A549 (cell line): ENCODE measurements around the gene TPO. TPM values are rescaled to one million over a fixed set of nuclear protein-coding genes. Genes with fewer than 3 reads are reported as not detected.

ENCODE experiments used
- ATAC-seq, 2 experiments: fragments of 200-7000 bp in 1 of 2; fragments of >200 bp in 1 of 2; cut with Nextera tagmentation in 1 of 2; cut with Tn5 transposase in 1 of 2; 3 replicates each; pipeline versions ENCODE4 v1.8.0 to v1.9.1; 2018 to 2020; ENCODE audit warnings: mild to moderate bottlenecking in 1 of 2, moderate library complexity in 1 of 2
- CTCF ChIA-PET: fragments of 300-600 bp; sonication (Branson Sonifier 250); formaldehyde crosslinking; extraction: SDS; loops from one replicate; lab custom pipeline; 2021; ENCODE audit warnings: antibody characterized with exemption, inconsistent platforms; lab: Yijun Ruan, JAX
- POLR2A ChIA-PET: fragments of 350-600 bp; formaldehyde crosslinking; extraction: SDS; loops from one replicate; lab custom pipeline; 2021; ENCODE audit warnings: antibody characterized with exemption, inconsistent platforms; lab: Yijun Ruan, JAX
- DNase-seq, 2 experiments: peaks; one replicate each; pipeline versions ENCODE4 v3.0.0 to v3.0.0-alpha.2; 2011 to 2016; ENCODE audit warnings: low read depth in 1 of 2, low spot score in 1 of 2
- FAIRE-seq: peaks from 2 replicates; lab custom pipeline; 2011; peaks lifted over from hg19 to GRCh38; lab: Jason Lieb, UNC
- H3K27ac ChIP-seq, 2 experiments: fragments of >200 bp; sonication (Bioruptor Twin); formaldehyde crosslinking; 3 replicates each; pipeline ENCODE4 v1.5.1; 2016 to 2017
- H3K4me1 ChIP-seq: fragments of >200 bp; sonication (Bioruptor Twin); formaldehyde crosslinking; 3 replicates; pipeline ENCODE4 v1.6.1; 2016
- H3K4me2 ChIP-seq: fragments of >200 bp; sonication (Bioruptor Twin); formaldehyde crosslinking; 3 replicates; pipeline ENCODE4 v1.6.1; 2016
- H3K4me3 ChIP-seq: fragments of >200 bp; sonication (Bioruptor Twin); formaldehyde crosslinking; 3 replicates; pipeline ENCODE4 v1.5.1; 2016
- H3K9me3 ChIP-seq: fragments of >200 bp; sonication (Bioruptor Twin); formaldehyde crosslinking; 3 replicates; pipeline ENCODE4 v1.6.1; 2016
- CHD2 ChIP-seq: fragments of 150-350 bp; IDR thresholded peaks from 2 replicates; pipeline ENCODE4 v1.6.1; 2014; ENCODE audit warnings: low read length; ENCODE audit not compliant: partially characterized antibody
- EP300 ChIP-seq, 2 experiments: fragments of >200 bp; sonication (Bioruptor Twin); formaldehyde crosslinking; IDR thresholded peaks; 2 replicates in 1 of 2; 3 replicates in 1 of 2; pipeline ENCODE4 v1.6.1; 2016 to 2017
- FOXS1 ChIP-seq: fragments of 250-450 bp; sonication (Bioruptor Pico); IDR thresholded peaks from 2 replicates; pipeline ENCODE4 v1.5.0; 2020; ENCODE audit warnings: mild to moderate bottlenecking, moderate library complexity
- GATA3 ChIP-seq: IDR thresholded peaks from 2 replicates; pipeline ENCODE4 v1.6.1; 2012; ENCODE audit warnings: borderline replicate concordance
- HDAC2 ChIP-seq: fragments of 200-600 bp; sonication (generic); IDR thresholded peaks from 2 replicates; pipeline ENCODE4 v1.6.1; 2016
- HEYL ChIP-seq: fragments of 250-450 bp; sonication (Bioruptor Pico); IDR thresholded peaks from 2 replicates; pipeline ENCODE4 v1.8.0; 2021; ENCODE audit warnings: mild to moderate bottlenecking, moderate library complexity
- KDM5A ChIP-seq: fragments of 200-600 bp; sonication (generic); IDR thresholded peaks from 2 replicates; pipeline ENCODE4 v1.6.1; 2016; ENCODE audit warnings: antibody characterized with exemption, mild to moderate bottlenecking
- MYC ChIP-seq: IDR thresholded peaks from 2 replicates; pipeline ENCODE4 v1.6.1; 2012; ENCODE audit warnings: mild to moderate bottlenecking, inconsistent platforms, low read length, improper control_type of control experiment, borderline replicate concordance
- NR3C1 ChIP-seq: fragments of >200 bp; sonication (Bioruptor Twin); formaldehyde crosslinking; IDR thresholded peaks from 3 replicates; pipeline ENCODE4 v1.6.1; 2017
- POLR2A ChIP-seq: IDR thresholded peaks from 2 replicates; pipeline ENCODE4 v1.6.1; 2012; ENCODE audit warnings: mild to moderate bottlenecking, low read length
- RAD21 ChIP-seq, 2 experiments: fragments of >200 bp in 1 of 2; sonication (Bioruptor Twin) in 1 of 2; formaldehyde crosslinking in 1 of 2; IDR thresholded peaks in 1 of 2; conservative IDR thresholded peaks in 1 of 2; 2 replicates in 1 of 2; 3 replicates in 1 of 2; pipeline ENCODE4 v1.6.1; 2012 to 2018; ENCODE audit warnings: inconsistent platforms in 1 of 2
- RFX5 ChIP-seq: fragments of 450-650 bp; IDR thresholded peaks from 2 replicates; pipeline ENCODE4 v1.7.1; 2014; ENCODE audit warnings: antibody characterized with exemption, mild to moderate bottlenecking, moderate library complexity
- RNF2 ChIP-seq: fragments of 200-600 bp; sonication (generic); IDR thresholded peaks from 2 replicates; pipeline ENCODE4 v1.6.1; 2016; ENCODE audit warnings: low read depth, mild to moderate bottlenecking, antibody characterized with exemption, moderate library complexity, borderline replicate concordance
- SMC3 ChIP-seq: fragments of >200 bp; sonication (Bioruptor Twin); formaldehyde crosslinking; IDR thresholded peaks from 3 replicates; pipeline ENCODE4 v1.6.1; 2018; ENCODE audit warnings: inconsistent platforms
- ZFP36 ChIP-seq: fragments of 450-650 bp; IDR thresholded peaks from 2 replicates; pipeline ENCODE4 v1.6.1; 2014; ENCODE audit warnings: borderline replicate concordance; ENCODE audit not compliant: partially characterized antibody
- WGBS: methylation state at CpG from one replicate; pipeline ENCODE4 v1.1.6; 2017; ENCODE audit errors: missing lambda C conversion rate; 5-methylcytosine and 5-hydroxymethylcytosine counted together
- polyA plus RNA-seq, 4 experiments: library from polyadenylated mRNA; depleted of rRNA in 3 of 4; stranded (reverse); fragments of >200 nt; fragmentation: RNase III in 1 of 4; extraction: RNeasy Plus Mini Kit Qiagen cat#74134 plus additional on column Dnase treatment in 1 of 4; gene quantifications; 2 replicates in 3 of 4; 3 replicates in 1 of 4; pipeline ENCODE4 v1.2.3, GENCODE V29; 2011 to 2017
- TF ChIP-seq, protein P1 (sequence below): fragments of 150-350 bp; IDR thresholded peaks from 2 replicates; pipeline ENCODE4 v1.6.1; 2014; ENCODE audit warnings: low read depth, mild to moderate bottlenecking, low read length
- TF ChIP-seq, protein P2 (sequence below): fragments of >200 bp; sonication (Bioruptor Twin); formaldehyde crosslinking; IDR thresholded peaks from 3 replicates; pipeline ENCODE4 v1.6.1; 2016
- TF ChIP-seq, protein P3 (sequence below): fragments of 250-450 bp; sonication (Bioruptor Pico); IDR thresholded peaks from 2 replicates; pipeline ENCODE4 v1.5.0; 2021; ENCODE audit warnings: mild to moderate bottlenecking, moderate library complexity, borderline replicate concordance
- TF ChIP-seq, protein P4 (sequence below): IDR thresholded peaks from 2 replicates; pipeline ENCODE4 v1.6.1; 2012
- TF ChIP-seq, protein P5 (sequence below): fragments of 250-450 bp; sonication (Bioruptor Pico); IDR thresholded peaks from 2 replicates; pipeline ENCODE4 v1.5.0; 2020; ENCODE audit warnings: low read depth, mild to moderate bottlenecking, moderate library complexity

Gene TPO
- polyA plus RNA-seq, 2 of the 4 experiments (the other 2 are of a cell fraction), result 0.05 TPM; not detected in 1

DNA sequence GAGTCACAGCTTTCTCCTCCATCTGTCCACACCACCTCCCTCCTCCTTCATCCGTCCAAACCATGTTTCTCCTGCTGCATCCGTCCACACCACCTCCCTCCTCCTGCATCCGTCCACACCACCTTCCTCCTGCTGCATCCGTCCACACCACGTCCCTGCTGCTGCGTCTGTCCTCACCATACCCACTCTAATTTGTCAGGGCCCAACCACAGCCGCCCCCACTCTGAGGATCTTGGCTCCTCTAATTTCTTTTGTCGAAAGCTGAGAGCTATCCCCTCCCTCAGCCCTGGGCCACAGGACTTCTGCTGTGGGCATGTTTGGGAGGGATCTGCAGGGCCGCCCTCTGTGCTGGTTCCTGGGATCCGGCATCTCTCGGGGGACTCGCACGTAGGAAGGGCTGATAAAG, 67.4 kb downstream of the TPO start (continued):
- no peak for TF ChIP-seq CHD2
- TF ChIP-seq, protein P1, sequence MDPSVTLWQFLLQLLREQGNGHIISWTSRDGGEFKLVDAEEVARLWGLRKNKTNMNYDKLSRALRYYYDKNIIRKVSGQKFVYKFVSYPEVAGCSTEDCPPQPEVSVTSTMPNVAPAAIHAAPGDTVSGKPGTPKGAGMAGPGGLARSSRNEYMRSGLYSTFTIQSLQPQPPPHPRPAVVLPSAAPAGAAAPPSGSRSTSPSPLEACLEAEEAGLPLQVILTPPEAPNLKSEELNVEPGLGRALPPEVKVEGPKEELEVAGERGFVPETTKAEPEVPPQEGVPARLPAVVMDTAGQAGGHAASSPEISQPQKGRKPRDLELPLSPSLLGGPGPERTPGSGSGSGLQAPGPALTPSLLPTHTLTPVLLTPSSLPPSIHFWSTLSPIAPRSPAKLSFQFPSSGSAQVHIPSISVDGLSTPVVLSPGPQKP, result no peak
- TF ChIP-seq SMC3, result no peak
- TF ChIP-seq RNF2, result no peak
- TF ChIP-seq HEYL (CRISPR knock-in tag), result no peak
- no peak for TF ChIP-seq KDM5A
- no peak for TF ChIP-seq RAD21 (conservative IDR thresholded peaks at IDR 0.05 in 1 of 2, IDR thresholded peaks at IDR 0.05 in 1 of 2)

DNA sequence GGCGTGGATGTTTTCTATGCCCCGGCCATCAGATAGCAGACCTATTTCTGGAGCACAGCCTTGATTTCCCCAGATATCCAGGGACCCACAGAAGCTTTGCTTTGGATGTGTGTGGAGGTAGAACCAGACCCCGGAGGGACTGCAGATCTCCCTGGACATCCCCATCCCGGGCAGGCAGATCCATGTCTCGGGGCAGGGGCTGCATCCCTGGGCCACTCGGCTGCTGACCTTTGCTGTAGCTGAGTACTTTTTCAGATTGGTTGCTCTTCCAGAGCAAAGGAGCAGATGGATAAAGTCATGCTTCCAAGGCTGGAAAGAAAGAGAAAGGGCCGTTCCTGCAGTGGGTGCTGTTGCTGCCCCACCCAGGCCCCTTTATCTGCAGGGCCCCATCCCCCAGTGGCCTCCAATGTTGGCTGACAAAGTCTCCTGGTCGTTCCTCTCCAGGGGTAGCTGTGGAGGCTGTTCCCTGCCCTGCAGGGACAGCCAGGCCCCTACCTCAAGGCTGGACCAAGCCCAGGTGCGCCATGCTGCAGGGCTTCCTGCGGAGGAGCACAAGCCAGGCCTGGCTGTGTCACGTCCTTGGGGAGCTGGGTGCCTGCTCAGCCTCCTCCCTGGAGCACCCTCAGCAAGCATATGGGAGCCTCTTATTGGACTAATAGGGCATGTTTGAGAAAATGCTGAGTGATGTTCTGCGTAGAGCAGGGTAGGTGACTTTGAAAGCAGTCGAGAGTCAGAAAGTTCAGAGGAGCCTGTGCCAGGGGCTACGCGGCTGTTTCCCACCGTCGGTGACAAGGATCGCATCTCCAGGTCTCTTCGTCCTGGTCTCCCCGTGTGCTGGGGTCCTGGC, 68.4 kb downstream of the TPO start:
- CTCF ChIA-PET, result no interaction called here
- Histone ChIP-seq H3K4me2 (no peak overlapping the region), H3K27ac (no peak overlapping the region), H3K4me3 (no peak overlapping the region), H3K9me3 (no peaks in the 10 kb centered on the region), H3K4me1 (no peaks in the 10 kb centered on the region)
- POLR2A ChIA-PET, result no interaction called here
- no peak for DNase-seq
- no peak for ATAC-seq
- FAIRE-seq, result no peak
- WGBS, result 38% methylated on average over 18 of the region's 20 CpGs
- TF ChIP-seq RAD21 (conservative IDR thresholded peaks at IDR 0.05 in 1 of 2, IDR thresholded peaks at IDR 0.05 in 1 of 2), result no peak
- TF ChIP-seq RFX5, result no peak
- no peak for TF ChIP-seq SMC3
- TF ChIP-seq EP300 (IDR thresholded peaks at IDR 0.05), result no peak
- TF ChIP-seq, protein P2, sequence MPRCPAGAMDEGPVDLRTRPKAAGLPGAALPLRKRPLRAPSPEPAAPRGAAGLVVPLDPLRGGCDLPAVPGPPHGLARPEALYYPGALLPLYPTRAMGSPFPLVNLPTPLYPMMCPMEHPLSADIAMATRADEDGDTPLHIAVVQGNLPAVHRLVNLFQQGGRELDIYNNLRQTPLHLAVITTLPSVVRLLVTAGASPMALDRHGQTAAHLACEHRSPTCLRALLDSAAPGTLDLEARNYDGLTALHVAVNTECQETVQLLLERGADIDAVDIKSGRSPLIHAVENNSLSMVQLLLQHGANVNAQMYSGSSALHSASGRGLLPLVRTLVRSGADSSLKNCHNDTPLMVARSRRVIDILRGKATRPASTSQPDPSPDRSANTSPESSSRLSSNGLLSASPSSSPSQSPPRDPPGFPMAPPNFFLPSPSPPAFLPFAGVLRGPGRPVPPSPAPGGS, result no peak
- no peak for TF ChIP-seq HDAC2
- TF ChIP-seq, protein P3, sequence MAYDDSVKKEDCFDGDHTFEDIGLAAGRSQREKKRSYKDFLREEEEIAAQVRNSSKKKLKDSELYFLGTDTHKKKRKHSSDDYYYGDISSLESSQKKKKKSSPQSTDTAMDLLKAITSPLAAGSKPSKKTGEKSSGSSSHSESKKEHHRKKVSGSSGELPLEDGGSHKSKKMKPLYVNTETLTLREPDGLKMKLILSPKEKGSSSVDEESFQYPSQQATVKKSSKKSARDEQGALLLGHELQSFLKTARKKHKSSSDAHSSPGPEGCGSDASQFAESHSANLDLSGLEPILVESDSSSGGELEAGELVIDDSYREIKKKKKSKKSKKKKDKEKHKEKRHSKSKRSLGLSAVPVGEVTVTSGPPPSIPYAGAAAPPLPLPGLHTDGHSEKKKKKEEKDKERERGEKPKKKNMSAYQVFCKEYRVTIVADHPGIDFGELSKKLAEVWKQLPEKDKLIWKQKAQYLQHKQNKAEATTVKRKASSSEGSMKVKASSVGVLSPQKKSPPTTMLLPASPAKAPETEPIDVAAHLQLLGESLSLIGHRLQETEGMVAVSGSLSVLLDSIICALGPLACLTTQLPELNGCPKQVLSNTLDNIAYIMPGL (CRISPR knock-in tag), result no peak
- no peak for TF ChIP-seq POLR2A
- TF ChIP-seq GATA3, result no peak
- TF ChIP-seq, protein P4, sequence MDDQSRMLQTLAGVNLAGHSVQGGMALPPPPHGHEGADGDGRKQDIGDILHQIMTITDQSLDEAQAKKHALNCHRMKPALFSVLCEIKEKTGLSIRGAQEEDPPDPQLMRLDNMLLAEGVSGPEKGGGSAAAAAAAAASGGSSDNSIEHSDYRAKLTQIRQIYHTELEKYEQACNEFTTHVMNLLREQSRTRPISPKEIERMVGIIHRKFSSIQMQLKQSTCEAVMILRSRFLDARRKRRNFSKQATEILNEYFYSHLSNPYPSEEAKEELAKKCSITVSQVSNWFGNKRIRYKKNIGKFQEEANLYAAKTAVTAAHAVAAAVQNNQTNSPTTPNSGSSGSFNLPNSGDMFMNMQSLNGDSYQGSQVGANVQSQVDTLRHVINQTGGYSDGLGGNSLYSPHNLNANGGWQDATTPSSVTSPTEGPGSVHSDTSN, result no peak
- no peak for TF ChIP-seq KDM5A
- no peak for TF ChIP-seq ZFP36
- TF ChIP-seq, protein P5, sequence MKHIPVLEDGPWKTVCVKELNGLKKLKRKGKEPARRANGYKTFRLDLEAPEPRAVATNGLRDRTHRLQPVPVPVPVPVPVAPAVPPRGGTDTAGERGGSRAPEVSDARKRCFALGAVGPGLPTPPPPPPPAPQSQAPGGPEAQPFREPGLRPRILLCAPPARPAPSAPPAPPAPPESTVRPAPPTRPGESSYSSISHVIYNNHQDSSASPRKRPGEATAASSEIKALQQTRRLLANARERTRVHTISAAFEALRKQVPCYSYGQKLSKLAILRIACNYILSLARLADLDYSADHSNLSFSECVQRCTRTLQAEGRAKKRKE (CRISPR knock-in tag), result no peak
- no peak for TF ChIP-seq HEYL (CRISPR knock-in tag)
- TF ChIP-seq MYC, result no peak
- TF ChIP-seq NR3C1, result no peak
- no peak for TF ChIP-seq FOXS1 (CRISPR knock-in tag)
